Mononuclear cell (primary cell): ENCODE measurements around the gene OR1A1. TPM values are rescaled to one million over a fixed set of nuclear protein-coding genes. Genes with fewer than 3 reads are reported as not detected.

ENCODE experiments used
- H3K27me3 ChIP-seq: 2 replicates; pipeline ENCODE4 v1.6.0; 2011; ENCODE audit warnings: low read length, control low read depth; ENCODE audit not compliant: insufficient read depth
- H3K4me1 ChIP-seq: 2 replicates; pipeline ENCODE4 v1.5.1; 2011; ENCODE audit warnings: mild to moderate bottlenecking, low read length, control low read depth; ENCODE audit not compliant: insufficient read depth
- H3K4me3 ChIP-seq: 2 replicates; pipeline ENCODE4 v1.5.1; 2011; ENCODE audit warnings: mild to moderate bottlenecking, low read length, moderate library complexity
- H3K9me3 ChIP-seq: 2 replicates; pipeline ENCODE4 v1.5.1; 2011; ENCODE audit warnings: low read depth, mild to moderate bottlenecking, control low read depth, low read length
- total RNA-seq: library from RNA; depleted of rRNA; stranded (reverse); fragments of >200 nt; gene quantifications from one replicate; pipeline ENCODE4 v1.2.3, GENCODE V29; 2012

Gene OR1A1
- total RNA-seq, 1 donor = not detected

- Histone ChIP-seq H3K4me3 (no peak overlapping the region), H3K9me3 (no peaks in the 10 kb centered on the region), H3K4me1 (no peaks in the 10 kb centered on the region), H3K27me3 (no peaks in the 10 kb centered on the region)
Measured at GRCh38 chr17:3256575-3256974, 49.1 kb downstream of the OR1A1 start.

GRCh38 chr17:3260163-3260562 is 52.7 kb downstream of the OR1A1 start:
- H3K4me3 ChIP-seq = no peak overlapping the region
- no peaks in the 10 kb centered on the region for H3K27me3 ChIP-seq
- H3K9me3 ChIP-seq = no peaks in the 10 kb centered on the region
- no peaks in the 10 kb centered on the region for H3K4me1 ChIP-seq

- H3K27me3 ChIP-seq = no peaks in the 10 kb centered on the region
- no peaks in the 10 kb centered on the region for H3K9me3 ChIP-seq
- H3K4me1 ChIP-seq = no peaks in the 10 kb centered on the region
- H3K4me3 ChIP-seq = no peak overlapping the region
Measured at GRCh38 chr17:3260600-3260999, 53.1 kb downstream of the OR1A1 start.

Other genes with a start within 250 kb of the OR1A1 start
- gene OR1D5, start 144.1 kb upstream of the OR1A1 start, total RNA-seq = not detected
- 0.21 TPM for gene OR1D2, start 103.2 kb upstream of the OR1A1 start, total RNA-seq
- not detected for gene OR1G1, start 80.1 kb upstream of the OR1A1 start, total RNA-seq
- not detected for gene OR1A2, start 10.1 kb upstream of the OR1A1 start, total RNA-seq
- not detected for gene OR3A1, start 90.7 kb downstream of the OR1A1 start, total RNA-seq
- 0.63 TPM for gene OR3A2, start 178.6 kb downstream of the OR1A1 start, total RNA-seq
- 0.10 TPM for gene OR1E1, start 190.7 kb downstream of the OR1A1 start, total RNA-seq
- gene OR3A3, start 203.7 kb downstream of the OR1A1 start, total RNA-seq = not detected
- gene OR1E2, start 226.2 kb downstream of the OR1A1 start, total RNA-seq = not detected